ENCODE measurements around the gene KDR. TPM values are rescaled to one million over a fixed set of nuclear protein-coding genes. Genes with fewer than 3 reads are reported as not detected.

Gene KDR
- total RNA-seq, 1 experiment from 2014 or later: 0.52 TPM

DNA sequence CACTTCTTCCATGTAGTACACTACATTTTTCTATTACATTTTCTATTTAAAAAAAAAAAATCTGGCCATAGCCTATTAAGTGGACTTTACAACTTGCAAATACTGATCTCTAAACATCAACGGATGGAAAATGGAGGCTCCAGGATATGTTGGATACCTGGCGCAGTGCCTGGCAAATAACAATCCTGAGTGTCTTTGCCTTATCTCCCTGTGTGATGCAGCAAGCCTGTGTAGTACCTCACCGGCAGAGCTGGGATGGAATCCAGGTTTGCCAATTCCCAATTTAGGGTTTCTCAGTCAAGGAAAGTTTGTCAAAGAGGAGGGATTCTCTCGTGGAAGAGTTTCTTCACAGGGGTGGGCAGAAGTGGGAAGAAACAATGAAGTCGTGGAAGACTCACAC, 93.2 kb downstream of the KDR start:
- no peaks in the 10 kb centered on the region for H3K4me1 ChIP-seq (ENCODE audit: control insufficient read depth in 1 of 2, insufficient read depth in 2 of 2, low read length in 2 of 2)
- intact Hi-C loops (cut with micrococcal nuclease): no loop called here
- ATAC-seq (no peak), DNase-seq (ENCODE audit: low read depth, low spot score) (no peak)
- H3K4me3 ChIP-seq (replicated peaks in 1 of 2; ENCODE audit: low read depth in 1 of 2, low read length in 2 of 2): no peak overlapping the region
- ChIA-PET CTCF (no interaction called here), POLR2A (no interaction called here), RAD21 (ENCODE audit: low non-redundant PET in 1 of 2, low total read pairs in 2 of 2, uncharacterized antibody in 2 of 2, unreplicated experiment in 2 of 2) (no interaction called here)
- no peak for TF ChIP-seq CEBPB (IDR thresholded peaks at IDR 0.05; ENCODE audit: low read depth)
- TF ChIP-seq POLR2A (IDR thresholded peaks at IDR 0.05; ENCODE audit: borderline replicate concordance, extremely low read depth, insufficient read depth, insufficient read length): no peak
- no peak for TF ChIP-seq TCF7L2 (IDR thresholded peaks at IDR 0.05; ENCODE audit: borderline replicate concordance, extremely low read depth, insufficient read depth, insufficient read length)
- no peak for TF ChIP-seq EZH2phosphoT487 (IDR thresholded peaks at IDR 0.05; ENCODE audit: borderline replicate concordance)
- TF ChIP-seq EGR1 (IDR thresholded peaks at IDR 0.05; ENCODE audit: low read depth): no peak
- H2AFZ ChIP-seq (ENCODE audit: low read depth, low read length, poor library complexity, severe bottlenecking): no peak overlapping the region
- H3K79me2 ChIP-seq (ENCODE audit: insufficient read depth, low read length): no peaks in the 10 kb centered on the region
- H3K27ac ChIP-seq (ENCODE audit: low read depth, low read length): no peak overlapping the region
- H3K36me3 ChIP-seq (ENCODE audit: control insufficient read depth in 1 of 2, insufficient read depth in 2 of 2, low read length in 2 of 2): no peaks in the 10 kb centered on the region
- no TSS peak for BruUV-seq (replicated peaks)
- no peaks in the 10 kb centered on the region for H3K27me3 ChIP-seq (ENCODE audit: insufficient read depth, low read length)
- no peaks in the 10 kb centered on the region for H3K9me2 ChIP-seq (ENCODE audit: insufficient read depth)
- no peak overlapping the region for H3K4me2 ChIP-seq (ENCODE audit: low read length)
- no peak overlapping the region for H3K9ac ChIP-seq (ENCODE audit: low read length)
- H4K20me1 ChIP-seq (ENCODE audit: insufficient read depth): no peaks in the 10 kb centered on the region
- no peaks in the 10 kb centered on the region for H3K9me3 ChIP-seq (ENCODE audit: control insufficient read depth in 1 of 2, insufficient read depth in 1 of 2, low read depth in 1 of 2, low read length in 2 of 2)

DNA sequence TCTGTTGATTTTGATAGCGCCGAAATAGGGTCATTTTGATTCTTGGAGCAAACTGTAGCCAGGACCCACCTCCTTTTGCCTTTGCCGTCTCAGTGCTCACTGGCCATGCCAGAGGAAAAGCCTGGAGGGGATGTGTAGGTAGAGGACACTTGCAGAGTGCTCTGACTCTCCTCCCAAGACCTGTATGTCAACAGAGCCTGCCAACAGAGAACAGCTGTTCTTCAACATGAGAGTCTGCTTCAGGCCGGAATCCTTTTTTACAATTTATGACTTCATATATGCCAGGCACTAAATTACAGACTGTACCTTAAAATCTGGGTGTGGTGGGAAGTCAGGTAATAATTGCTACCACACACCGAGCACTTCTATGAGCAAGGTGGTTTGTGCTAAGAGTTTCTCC, 94.2 kb downstream of the KDR start:
- no peaks in the 10 kb centered on the region for H3K9me3 ChIP-seq (ENCODE audit: control insufficient read depth in 1 of 2, insufficient read depth in 1 of 2, low read depth in 1 of 2, low read length in 2 of 2)
- ChIA-PET CTCF (no interaction called here), RAD21 (ENCODE audit: low non-redundant PET in 1 of 2, low total read pairs in 2 of 2, uncharacterized antibody in 2 of 2, unreplicated experiment in 2 of 2) (no interaction called here), POLR2A (no interaction called here)
- H3K79me2 ChIP-seq (ENCODE audit: insufficient read depth, low read length): no peaks in the 10 kb centered on the region
- ATAC-seq (no peak), DNase-seq (ENCODE audit: low read depth, low spot score) (no peak)
- no peaks in the 10 kb centered on the region for H3K27me3 ChIP-seq (ENCODE audit: insufficient read depth, low read length)
- H3K4me1 ChIP-seq (ENCODE audit: control insufficient read depth in 1 of 2, insufficient read depth in 2 of 2, low read length in 2 of 2): no peaks in the 10 kb centered on the region
- no peaks in the 10 kb centered on the region for H4K20me1 ChIP-seq (ENCODE audit: insufficient read depth)
- H3K27ac ChIP-seq (ENCODE audit: low read depth, low read length): no peak overlapping the region
- H2AFZ ChIP-seq (ENCODE audit: low read depth, low read length, poor library complexity, severe bottlenecking): no peak overlapping the region
- H3K4me2 ChIP-seq (ENCODE audit: low read length): no peak overlapping the region
- no peak overlapping the region for H3K4me3 ChIP-seq (replicated peaks in 1 of 2; ENCODE audit: low read depth in 1 of 2, low read length in 2 of 2)
- H3K36me3 ChIP-seq (ENCODE audit: control insufficient read depth in 1 of 2, insufficient read depth in 2 of 2, low read length in 2 of 2): no peaks in the 10 kb centered on the region
- H3K9me2 ChIP-seq (ENCODE audit: insufficient read depth): no peaks in the 10 kb centered on the region
- intact Hi-C loops (cut with micrococcal nuclease): no loop called here
- no peak overlapping the region for H3K9ac ChIP-seq (ENCODE audit: low read length)
- no TSS peak for BruUV-seq (replicated peaks)
- TF ChIP-seq FOSL1 (IDR thresholded peaks at IDR 0.05; ENCODE audit: low read depth) (no peak), ZNF274 (IDR thresholded peaks at IDR 0.05; ENCODE audit: low read depth, low read length) (no peak), EGR1 (IDR thresholded peaks at IDR 0.05; ENCODE audit: low read depth) (no peak), ZFX (IDR thresholded peaks at IDR 0.05) (no peak), EZH2phosphoT487 (IDR thresholded peaks at IDR 0.05; ENCODE audit: borderline replicate concordance) (no peak), SRF (IDR thresholded peaks at IDR 0.05; ENCODE audit: low read depth) (no peak), CBX3 (IDR thresholded peaks at IDR 0.05; ENCODE audit: low read depth) (no peak), RAD21 (IDR thresholded peaks at IDR 0.05; ENCODE audit: low read depth) (no peak), TCF7L2 (IDR thresholded peaks at IDR 0.05; ENCODE audit: borderline replicate concordance, extremely low read depth, insufficient read depth, insufficient read length) (no peak)
- TF ChIP-seq, protein P1, sequence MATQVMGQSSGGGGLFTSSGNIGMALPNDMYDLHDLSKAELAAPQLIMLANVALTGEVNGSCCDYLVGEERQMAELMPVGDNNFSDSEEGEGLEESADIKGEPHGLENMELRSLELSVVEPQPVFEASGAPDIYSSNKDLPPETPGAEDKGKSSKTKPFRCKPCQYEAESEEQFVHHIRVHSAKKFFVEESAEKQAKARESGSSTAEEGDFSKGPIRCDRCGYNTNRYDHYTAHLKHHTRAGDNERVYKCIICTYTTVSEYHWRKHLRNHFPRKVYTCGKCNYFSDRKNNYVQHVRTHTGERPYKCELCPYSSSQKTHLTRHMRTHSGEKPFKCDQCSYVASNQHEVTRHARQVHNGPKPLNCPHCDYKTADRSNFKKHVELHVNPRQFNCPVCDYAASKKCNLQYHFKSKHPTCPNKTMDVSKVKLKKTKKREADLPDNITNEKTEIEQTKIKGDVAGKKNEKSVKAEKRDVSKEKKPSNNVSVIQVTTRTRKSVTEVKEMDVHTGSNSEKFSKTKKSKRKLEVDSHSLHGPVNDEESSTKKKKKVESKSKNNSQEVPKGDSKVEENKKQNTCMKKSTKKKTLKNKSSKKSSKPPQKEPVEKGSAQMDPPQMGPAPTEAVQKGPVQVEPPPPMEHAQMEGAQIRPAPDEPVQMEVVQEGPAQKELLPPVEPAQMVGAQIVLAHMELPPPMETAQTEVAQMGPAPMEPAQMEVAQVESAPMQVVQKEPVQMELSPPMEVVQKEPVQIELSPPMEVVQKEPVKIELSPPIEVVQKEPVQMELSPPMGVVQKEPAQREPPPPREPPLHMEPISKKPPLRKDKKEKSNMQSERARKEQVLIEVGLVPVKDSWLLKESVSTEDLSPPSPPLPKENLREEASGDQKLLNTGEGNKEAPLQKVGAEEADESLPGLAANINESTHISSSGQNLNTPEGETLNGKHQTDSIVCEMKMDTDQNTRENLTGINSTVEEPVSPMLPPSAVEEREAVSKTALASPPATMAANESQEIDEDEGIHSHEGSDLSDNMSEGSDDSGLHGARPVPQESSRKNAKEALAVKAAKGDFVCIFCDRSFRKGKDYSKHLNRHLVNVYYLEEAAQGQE (IDR thresholded peaks at IDR 0.05; ENCODE audit: low read depth): no peak
- TF ChIP-seq, protein P2, sequence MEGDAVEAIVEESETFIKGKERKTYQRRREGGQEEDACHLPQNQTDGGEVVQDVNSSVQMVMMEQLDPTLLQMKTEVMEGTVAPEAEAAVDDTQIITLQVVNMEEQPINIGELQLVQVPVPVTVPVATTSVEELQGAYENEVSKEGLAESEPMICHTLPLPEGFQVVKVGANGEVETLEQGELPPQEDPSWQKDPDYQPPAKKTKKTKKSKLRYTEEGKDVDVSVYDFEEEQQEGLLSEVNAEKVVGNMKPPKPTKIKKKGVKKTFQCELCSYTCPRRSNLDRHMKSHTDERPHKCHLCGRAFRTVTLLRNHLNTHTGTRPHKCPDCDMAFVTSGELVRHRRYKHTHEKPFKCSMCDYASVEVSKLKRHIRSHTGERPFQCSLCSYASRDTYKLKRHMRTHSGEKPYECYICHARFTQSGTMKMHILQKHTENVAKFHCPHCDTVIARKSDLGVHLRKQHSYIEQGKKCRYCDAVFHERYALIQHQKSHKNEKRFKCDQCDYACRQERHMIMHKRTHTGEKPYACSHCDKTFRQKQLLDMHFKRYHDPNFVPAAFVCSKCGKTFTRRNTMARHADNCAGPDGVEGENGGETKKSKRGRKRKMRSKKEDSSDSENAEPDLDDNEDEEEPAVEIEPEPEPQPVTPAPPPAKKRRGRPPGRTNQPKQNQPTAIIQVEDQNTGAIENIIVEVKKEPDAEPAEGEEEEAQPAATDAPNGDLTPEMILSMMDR (IDR thresholded peaks at IDR 0.05 in 2 of 3, conservative IDR thresholded peaks at IDR 0.05 in 1 of 3; ENCODE audit: borderline replicate concordance in 1 of 3, insufficient read depth in 1 of 3, low read depth in 2 of 3, low read length in 2 of 3): no peak
- TF ChIP-seq, protein P3, sequence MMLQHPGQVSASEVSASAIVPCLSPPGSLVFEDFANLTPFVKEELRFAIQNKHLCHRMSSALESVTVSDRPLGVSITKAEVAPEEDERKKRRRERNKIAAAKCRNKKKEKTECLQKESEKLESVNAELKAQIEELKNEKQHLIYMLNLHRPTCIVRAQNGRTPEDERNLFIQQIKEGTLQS (IDR thresholded peaks at IDR 0.05): no peak

Measured in HCT116 (cell line).